Testis (tissue), 2 donors: ENCODE results near the gene WDR6.

Source experiments
- CTCF ChIP-seq, 3 experiments: fragments of 450-650 bp in 2 of 3; fragments of 200-600 bp in 1 of 3; sonication (generic) in 1 of 3; IDR thresholded peaks; one replicate each; pipeline ENCODE4 v1.5.1; 2016 to 2019; ENCODE audit warnings: antibody characterized with exemption in 3 of 3, mild to moderate bottlenecking in 2 of 3, moderate library complexity in 1 of 3
- POLR2A ChIP-seq: fragments of 450-650 bp; IDR thresholded peaks from one replicate; pipeline ENCODE4 v1.6.1; 2017; ENCODE audit warnings: antibody characterized with exemption, mild to moderate bottlenecking, moderate library complexity

DNA sequence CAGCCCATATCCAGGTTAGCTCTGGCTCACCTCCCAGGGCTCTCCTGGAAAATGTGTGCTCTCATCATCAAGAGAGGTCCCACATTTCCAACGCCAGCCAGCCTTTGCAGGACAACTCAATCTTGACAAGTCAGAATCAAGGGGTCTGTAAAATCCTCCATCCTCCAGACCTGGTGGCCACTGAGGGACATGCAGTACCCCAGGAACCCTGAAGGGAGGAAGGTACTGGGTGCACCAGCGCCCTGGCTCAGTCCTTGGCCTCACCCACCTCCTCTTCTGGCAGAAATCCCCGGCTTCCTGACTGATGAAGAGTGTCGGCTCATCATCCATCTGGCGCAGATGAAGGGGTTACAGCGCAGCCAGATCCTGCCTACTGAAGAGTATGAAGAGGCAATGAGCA is 6.0 kb upstream of the WDR6 start:
- TF ChIP-seq CTCF (IDR thresholded peaks at IDR 0.05): no peak
- no peak for TF ChIP-seq POLR2A
